ENCODE measurements around the gene RAB37.

The RAB37 gene

DNA sequence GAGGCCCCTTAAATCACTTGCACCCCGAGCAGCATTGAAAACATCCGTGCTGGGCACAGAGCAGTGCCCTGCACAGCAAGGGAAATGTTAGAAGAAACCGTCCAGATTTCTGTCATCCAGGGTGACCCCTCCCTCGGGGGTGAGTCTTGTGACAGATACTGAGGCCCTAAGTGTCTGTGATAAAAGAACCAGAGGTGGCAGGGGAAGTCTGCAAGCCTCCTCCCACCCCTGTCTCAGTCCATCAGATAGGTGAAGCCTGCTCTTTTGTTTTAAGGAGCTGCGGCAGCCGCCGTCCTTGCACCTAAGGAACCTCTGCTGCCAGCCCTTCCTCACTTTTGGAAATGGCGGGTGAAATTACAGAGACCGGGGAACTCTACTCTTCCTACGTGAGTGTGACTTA is 39.9 kb downstream of the RAB37 start:
- DNase-seq (ENCODE audit: low read depth in 4 of 4, low spot score in 1 of 4): no peak

DNA sequence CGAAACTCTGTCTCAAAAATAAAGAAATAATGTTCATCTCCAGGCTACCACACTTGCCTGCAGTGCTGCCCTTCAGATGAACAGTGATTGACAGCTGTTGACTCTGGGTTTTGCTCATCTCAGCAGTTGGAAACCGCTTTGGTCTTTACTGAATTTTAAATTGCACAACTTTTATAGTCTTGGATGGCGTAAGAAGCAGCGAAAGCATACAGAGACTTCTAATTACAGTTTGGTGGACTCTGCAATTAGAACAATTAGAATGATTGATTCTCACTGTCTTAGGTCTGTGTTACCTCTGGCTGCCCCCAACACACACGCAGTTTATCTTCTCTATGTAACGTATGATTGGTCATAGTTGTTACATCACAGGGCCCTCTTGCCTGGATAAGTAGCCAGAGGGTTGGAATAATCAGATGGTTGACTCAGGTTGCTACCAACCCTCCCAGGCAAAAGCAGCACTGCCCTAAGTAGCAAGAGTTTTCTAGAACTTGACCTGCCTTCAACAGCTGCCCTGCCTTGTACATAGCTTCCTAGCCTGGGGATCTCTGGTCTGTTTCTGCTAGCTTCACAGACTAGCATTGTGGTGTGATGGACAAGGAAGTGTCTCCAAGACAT is 41.0 kb downstream of the RAB37 start:
- no peak for DNase-seq (ENCODE audit: low read depth in 4 of 4, low spot score in 1 of 4)

DNA sequence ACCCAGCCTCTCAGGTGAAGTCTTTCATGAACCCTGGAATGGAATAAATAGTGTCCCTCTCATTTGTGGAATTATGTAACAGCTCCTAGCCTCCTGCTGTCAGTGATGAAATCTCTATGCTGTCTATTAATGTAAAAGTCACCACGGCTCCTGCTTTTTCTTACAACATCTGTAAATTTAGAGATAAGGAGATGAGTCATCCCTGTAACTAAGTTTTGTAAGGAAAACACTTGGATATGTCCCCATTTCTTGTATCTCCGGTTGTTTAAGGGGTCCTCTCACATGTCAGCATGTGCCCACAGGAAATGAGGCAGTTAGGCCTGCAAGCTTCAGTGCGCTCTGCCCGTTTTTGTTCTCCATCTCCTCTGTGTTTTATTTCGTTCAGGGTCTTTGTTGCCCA is 41.9 kb downstream of the RAB37 start:
- DNase-seq (ENCODE audit: low read depth in 4 of 4, low spot score in 1 of 4): no peak

DNA sequence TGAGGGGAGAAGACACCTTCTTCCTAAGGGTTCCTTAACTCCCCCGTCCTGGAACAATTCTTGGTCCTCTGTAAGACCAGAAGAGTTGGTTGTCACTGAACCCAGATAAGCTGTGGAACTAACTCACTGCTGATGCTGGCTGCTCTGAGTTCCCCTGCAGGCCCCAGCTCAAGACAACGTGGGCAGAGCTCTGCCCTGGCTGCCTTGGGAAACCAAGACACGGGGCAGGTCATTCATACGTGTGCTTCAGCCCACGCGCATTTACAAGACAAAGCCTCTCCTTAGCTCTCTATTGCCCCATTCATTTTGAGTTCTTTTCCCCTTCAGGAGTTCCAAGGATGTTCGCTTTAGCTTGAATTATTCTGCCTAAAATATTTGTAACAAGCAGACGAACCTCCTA is 42.4 kb downstream of the RAB37 start:
- DNase-seq (ENCODE audit: low read depth in 4 of 4, low spot score in 1 of 4): no peak

DNA sequence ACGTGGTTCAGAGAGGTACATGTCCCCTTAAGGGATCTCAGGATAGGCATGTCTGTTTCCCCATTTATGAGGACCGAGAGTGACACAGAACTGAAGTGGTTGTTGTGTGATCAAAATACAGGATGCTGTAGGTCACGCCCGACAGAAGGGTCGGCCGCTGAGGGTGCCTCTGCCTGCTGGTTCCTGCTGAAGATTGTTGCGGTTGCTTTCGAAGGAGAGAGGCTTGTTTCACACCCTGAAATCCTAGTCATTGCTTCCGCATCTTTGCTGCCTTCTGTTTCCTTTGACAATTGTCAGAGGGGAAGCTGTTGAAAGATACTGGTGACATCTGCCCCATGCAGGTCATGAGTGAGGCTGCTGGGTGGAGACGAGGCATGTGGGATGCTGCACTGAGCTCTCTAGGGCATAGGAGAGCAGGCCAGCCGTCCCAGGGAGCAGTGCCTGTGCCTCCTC is 42.9 kb downstream of the RAB37 start:
- peak in 2 of 4 experiments; percentile 37 to 47 for DNase-seq (ENCODE audit: low read depth in 4 of 4, low spot score in 1 of 4)

DNA sequence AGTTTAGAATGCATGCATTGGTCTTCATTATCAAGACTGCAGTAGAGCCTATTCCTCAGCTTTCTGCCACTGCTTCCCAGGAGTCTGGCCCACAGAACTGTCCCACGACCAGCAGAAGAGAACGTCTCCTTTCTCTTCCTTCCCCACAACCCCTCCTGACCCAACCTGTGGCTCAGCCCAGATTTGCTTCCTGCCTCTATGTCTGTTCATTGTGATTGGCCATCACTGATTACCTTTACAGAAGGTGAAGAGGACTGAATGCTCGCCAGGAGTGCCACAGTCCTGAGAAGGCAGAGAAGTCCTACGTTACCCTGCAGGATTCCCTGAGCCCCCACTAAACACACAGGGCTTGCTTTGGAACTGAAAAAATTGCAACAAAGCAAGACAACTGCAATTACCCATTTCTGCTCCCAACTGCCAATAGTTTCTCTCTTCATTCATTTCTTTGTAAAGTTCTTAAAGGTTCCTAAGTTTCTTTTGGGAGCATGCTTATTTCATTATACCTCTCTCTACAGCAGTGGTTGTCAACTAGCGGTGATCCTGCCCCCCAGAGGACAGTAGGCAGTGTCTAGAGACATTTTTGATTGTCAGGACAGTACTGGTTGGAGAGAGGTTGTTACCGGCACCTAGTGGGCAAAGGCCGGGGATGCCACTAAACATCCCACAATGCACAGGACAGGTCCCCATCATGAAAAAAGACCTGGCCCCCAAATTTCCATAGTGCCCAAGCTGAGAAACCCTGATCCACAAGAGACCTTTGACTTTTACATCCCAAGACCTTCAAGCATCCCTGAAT is 43.6 kb downstream of the RAB37 start:
- no peak for DNase-seq (ENCODE audit: low read depth in 4 of 4, low spot score in 1 of 4)

DNA sequence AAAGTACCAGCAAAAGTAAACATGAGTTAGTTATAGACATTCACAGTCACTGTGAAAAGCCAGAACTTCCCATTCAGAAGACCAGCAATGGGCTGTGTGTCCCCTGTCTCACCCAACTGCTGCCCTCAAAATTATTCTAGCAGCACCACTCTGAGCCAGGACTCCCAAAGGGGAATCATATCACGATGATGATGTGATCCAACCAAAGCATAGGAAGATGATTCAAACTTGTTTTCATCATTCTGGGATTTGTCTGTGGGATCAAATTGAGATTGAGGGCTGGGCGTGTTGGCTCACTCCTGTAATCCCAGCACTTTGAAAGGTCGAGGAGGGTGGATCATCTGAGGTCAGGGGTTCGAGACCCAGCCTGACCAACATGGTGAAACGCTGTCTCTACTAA is 45.5 kb downstream of the RAB37 start:
- no peak for DNase-seq (ENCODE audit: low read depth in 4 of 4, low spot score in 1 of 4)

DNA sequence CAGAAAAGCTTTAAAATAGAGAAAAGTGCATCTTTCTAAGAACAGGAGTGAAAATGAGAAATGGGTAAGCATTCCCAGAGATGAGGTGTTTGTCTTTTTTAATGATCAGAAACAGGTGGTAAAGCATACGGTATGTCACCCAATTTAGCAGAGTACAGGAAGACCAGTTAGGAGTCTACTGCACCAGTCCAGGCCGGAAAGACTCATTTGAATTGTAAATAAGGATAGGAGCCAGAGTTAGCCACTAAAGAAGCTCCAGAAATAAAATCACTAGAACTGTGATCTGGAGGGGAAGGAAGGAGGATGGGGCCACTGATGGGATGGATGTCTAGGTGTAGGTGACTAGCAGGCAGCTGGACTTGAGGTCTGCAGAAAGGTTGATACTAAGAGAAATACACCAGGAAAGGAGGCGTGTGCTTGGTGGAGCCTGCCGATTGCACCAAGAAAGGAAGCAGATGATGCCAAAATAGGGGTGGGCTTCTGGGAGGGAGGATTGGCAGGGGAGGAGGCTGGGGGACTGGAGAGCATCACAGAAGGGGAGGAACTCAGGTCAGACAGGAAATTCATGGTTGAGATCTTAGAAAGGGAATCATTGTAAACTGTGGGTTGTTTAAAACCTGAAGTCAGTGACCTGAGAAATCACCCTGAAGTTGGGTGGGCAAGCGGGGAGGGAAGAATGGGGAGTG is 47.2 kb downstream of the RAB37 start:
- DNase-seq (ENCODE audit: low read depth in 4 of 4, low spot score in 1 of 4): no peak

DNA sequence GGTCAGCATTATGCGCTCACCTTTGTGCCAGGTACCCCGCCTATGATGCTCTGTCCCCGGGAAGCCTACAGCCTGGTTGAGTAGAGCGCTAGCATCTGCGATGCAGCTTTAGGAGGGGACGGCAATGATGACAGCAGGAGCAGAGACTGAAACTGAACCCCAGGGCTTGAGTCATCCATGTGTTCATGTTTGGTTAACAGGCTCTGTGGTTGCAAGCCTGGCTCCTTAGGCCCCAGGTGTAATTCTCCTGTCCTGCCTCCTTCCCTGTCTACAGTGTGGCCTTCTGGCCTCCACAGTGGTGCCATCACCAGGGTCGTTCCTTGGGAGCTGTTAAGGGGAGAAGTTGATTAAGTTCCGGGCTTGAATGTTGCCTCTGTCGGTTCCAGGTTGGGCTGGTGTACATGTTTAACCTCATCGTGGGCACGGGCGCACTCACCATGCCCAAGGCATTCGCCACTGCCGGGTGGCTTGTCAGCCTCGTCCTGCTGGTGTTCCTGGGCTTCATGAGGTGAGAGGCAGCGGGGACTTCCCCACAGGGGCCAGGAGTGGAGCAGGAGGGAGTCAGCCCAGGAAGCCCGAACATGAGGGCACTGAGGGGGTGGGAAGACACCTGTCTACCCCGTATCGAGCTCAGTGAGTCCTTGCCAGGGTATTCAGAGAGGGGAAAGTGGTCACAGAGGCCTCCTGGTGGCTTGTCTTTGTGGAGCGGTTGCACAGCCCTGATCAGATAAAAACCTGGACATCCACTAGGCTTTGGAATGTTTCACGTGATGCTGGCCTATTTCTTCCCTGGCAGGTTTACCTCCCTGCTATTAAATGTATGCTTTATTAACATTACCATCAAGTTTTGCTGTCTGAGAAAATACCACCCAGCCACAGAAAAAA is 48.3 kb downstream of the RAB37 start:
- DNase-seq (ENCODE audit: low read depth in 4 of 4, low spot score in 1 of 4): peak in 1 of 4 experiments; percentile 24

DNA sequence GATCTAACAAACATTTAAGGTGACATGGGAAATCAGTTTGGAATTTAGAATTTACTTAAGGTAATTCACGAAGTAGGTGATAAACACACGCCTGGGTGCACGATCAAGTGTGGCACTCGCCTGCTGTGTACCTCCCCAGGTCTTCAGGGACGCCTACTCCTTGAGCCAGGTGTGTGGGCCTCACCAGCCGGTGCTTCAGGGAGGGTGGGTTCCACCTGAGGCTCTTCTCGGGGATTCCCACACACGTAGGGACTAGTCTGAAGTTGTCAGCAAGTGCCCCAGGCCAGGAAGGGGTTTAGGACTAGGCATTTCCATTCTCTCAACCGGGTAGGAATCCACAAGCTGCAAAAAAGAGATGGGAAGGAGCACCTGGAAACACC is 48.9 kb downstream of the RAB37 start:
- no peak for DNase-seq (ENCODE audit: low read depth in 4 of 4, low spot score in 1 of 4)

DNA sequence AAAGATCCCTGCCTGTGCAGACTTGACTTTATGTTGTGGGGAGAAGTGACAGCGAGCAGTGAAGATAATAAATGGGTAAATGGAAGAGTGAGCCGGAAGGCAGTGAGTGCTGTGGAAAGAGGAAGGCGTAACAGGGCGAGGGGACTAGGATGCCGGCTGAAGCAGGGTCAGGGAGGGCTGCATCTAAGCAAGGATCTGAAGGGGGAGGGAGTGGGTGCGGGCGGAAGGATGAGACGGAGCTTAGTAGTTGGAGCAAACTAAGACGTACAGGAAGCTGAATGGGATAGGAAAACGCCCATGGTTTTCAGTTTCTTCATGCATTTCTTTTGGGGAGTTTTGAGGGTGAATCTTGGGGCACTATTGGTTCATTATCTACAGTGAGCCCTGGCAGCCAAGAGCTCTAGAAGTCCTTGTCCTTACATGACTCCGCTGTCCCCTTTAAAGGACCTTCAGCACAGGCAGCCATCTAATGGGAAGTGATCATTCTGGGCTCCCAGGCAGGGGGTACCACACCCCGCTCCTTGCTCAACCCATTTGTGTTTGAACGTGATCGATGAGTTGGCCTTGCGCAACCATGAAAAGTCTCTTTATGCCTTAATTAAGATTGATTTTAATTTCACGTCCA is 49.5 kb downstream of the RAB37 start:
- no peak for DNase-seq (ENCODE audit: low read depth in 4 of 4, low spot score in 1 of 4)

DNA sequence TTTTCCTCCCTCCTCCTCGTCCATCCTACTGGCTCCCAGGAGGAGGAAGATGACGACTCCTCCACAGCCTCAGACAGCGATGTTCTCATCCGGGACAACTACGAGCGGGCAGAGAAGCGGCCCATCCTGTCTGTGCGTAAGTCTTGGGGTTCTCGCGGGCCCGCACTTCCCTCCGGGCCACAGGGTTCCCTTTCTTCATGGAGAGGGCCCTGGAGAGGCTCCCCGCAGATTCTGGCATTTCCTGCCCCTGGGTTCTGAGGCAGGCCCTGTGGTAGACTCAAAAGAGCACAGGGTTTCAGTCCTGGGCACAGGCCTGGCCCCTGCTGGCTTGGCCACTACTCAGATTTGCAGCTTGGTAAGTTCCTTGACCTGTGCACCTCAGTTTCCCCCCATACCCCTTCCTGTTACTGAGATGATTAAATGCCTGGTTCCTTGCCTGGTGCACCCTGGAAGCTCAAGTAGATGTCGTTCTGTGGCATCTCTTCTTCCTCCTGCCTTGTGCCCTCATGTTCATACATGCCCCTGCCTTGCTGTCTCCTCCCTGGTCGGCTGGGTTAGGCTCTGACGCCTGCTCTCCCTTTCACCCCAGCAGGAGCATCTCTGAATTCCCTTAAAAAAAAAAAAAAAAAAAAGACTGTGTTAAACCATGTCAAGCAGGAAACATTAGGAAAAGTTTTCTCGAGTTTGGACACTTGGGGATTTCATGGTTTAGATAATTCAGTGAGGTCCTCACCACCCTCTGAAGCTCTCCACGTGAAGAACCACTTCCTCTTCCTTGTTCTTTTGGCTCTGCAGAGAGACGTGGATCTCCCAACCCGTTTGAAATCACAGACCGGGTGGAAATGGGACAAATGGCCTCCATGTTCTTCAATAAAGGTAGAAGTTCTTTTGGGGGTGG is 53.4 kb downstream of the RAB37 start:
- DNase-seq (ENCODE audit: low read depth in 4 of 4, low spot score in 1 of 4): no peak

DNA sequence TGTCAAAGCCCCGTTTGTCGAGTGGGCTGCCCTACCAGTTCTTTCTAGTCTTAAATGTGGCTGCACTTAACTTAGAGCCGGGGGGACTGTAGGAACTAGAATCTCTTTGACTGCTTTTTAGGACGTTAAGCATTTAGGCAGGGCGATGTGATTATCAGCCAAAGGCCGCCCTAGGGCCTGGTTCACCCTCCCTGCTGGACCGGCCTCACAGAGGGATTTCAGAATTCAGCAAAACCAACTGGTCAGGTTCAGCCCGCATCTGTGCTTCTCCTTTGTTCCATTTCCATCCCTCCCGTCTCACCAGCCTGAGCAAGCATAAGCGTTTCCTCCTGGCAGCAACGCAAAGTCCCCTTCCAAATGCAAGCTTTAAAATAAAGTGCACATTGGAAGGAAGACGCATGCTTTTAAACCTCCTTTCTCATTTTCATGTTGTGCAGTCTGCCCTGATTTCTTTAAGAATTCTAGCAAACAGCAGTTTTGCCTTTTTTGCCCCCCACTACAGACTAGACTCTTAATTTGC is 55.6 kb downstream of the RAB37 start:
- DNase-seq (ENCODE audit: low read depth in 4 of 4, low spot score in 1 of 4): no peak

DNA sequence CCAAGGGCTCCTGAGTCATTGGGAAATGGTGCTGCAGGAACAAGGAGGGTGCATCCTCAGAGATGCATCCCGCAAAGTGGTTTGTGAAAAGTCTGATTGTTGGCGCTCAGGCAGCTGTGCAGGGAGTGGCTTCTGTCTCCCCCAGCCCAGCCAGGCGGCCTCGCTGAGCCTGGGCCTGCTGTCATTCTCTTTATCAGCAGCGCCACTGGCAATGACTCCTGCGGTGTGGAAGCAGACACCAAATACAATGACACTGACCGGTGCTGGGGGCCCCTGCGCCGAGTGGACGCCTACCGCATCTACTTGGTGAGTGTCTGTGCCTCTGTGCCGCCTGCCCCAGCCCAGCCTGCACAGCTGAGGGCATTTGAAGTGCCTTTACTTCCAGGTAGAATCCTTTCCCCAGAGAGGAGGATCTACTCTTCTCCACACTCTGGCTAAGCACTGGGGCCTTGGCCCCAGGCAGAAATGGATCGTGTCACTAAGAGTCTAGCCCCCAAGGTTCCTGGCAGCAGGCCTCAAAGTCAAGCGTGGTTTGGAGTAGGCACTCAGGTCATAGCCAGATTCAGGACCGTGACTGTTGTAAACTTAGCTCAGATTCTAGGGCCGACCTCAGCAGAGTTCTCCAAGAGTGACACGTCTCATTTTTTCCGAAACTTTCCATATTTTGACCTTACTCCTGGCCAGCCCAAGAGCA is 58.4 kb downstream of the RAB37 start:
- DNase-seq (ENCODE audit: low read depth in 4 of 4, low spot score in 1 of 4): no peak

DNA sequence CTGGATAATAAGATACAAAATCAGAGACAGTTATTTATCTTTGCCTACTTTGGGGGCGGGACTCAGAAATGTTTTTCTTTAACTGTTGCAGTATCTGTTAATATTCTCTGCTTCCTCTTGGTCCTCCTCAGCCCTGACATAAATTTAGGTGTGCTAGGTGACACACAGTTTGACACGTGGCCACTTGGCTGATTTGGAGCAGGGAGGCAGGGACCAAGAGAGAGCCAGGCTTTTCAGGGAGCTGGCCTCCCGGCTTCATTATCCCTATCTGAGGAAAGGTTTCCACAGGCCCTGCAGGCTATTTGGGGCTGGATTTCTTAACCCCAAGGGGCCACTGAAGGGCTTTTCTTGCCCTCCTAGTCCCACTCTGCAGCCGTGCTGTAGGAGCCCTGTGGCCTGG is 59.2 kb downstream of the RAB37 start:
- no peak for DNase-seq (ENCODE audit: low read depth in 4 of 4, low spot score in 1 of 4)

DNA sequence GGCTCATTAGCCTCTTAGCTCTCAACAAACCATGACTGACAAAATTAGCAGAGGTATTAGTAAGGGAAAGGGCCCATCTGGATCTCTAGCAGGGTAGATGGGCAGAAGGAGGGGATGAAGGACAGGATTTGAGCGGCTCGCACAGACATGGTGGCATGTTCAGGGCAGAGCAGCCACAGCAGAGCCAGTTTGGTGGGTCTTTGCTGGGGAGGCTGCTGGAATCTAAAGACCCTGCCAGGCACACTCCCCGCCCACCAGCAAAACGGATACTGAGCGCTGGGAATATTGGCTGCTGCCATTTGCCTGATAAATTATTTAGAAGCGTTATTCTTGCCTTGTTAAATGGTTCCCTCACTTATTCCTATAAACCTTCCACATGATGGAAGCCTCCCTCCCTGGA is 59.8 kb downstream of the RAB37 start:
- DNase-seq (ENCODE audit: low read depth in 4 of 4, low spot score in 1 of 4): no peak
